GM21529 (cell line): ENCODE data around the gene SLC9A9.

Source experiments
- ATAC-seq: cut with Tn5 transposase; IDR thresholded peaks from one replicate; pipeline ENCODE4 v1.9.1; 2021; ENCODE audit not compliant: unreplicated experiment

SLC9A9 gene

GRCh38 chr3:143375698-143376097 is 472.6 kb downstream of the SLC9A9 start:
- ATAC-seq: no peak

- ATAC-seq: no peak
Observed at GRCh38 chr3:143367171-143367570, 481.1 kb downstream of the SLC9A9 start.

GRCh38 chr3:143366672-143367071 is 481.6 kb downstream of the SLC9A9 start:
- ATAC-seq: no peak

- no peak for ATAC-seq
Observed at GRCh38 chr3:143363949-143364348, 484.3 kb downstream of the SLC9A9 start.

GRCh38 chr3:143363276-143363675 is 485.0 kb downstream of the SLC9A9 start:
- ATAC-seq: no peak

GRCh38 chr3:143362115-143362991 is 485.9 kb downstream of the SLC9A9 start:
- no peak for ATAC-seq

- no peak for ATAC-seq
Observed at GRCh38 chr3:143361589-143361988, 486.7 kb downstream of the SLC9A9 start.

- no peak for ATAC-seq
Observed at GRCh38 chr3:143360244-143360643, 488.0 kb downstream of the SLC9A9 start.

- no peak for ATAC-seq
Observed at GRCh38 chr3:143358793-143359491, 489.3 kb downstream of the SLC9A9 start.

GRCh38 chr3:143358155-143358792 is 490.0 kb downstream of the SLC9A9 start:
- ATAC-seq: no peak

GRCh38 chr3:143357700-143358099 is 490.6 kb downstream of the SLC9A9 start:
- ATAC-seq: no peak

- no peak for ATAC-seq
Observed at GRCh38 chr3:143356839-143357238, 491.4 kb downstream of the SLC9A9 start.

GRCh38 chr3:143354342-143354741 is 493.9 kb downstream of the SLC9A9 start:
- no peak for ATAC-seq

- no peak for ATAC-seq
Observed at GRCh38 chr3:143352850-143353550, 495.3 kb downstream of the SLC9A9 start.

GRCh38 chr3:143351895-143352608 is 496.2 kb downstream of the SLC9A9 start:
- no peak for ATAC-seq

GRCh38 chr3:143351354-143351753 is 496.9 kb downstream of the SLC9A9 start:
- ATAC-seq: no peak

- ATAC-seq: no peak
Observed at GRCh38 chr3:143349455-143349854, 498.8 kb downstream of the SLC9A9 start.

- ATAC-seq: no peak
Observed at GRCh38 chr3:143348486-143349327, 499.6 kb downstream of the SLC9A9 start.

- ATAC-seq: no peak
Observed at GRCh38 chr3:143344516-143345165, 503.6 kb downstream of the SLC9A9 start.
